Large intestine (tissue), 3 donors: ENCODE data around the gene FMNL3. TPM values are rescaled to one million over a fixed set of nuclear protein-coding genes. Genes with fewer than 3 reads are reported as not detected.
A peak's percentile ranks its signal among the peaks of the same experiment; 100 is the strongest.
"Not testable (repeated sequence)": the region's sequence is repeated elsewhere in the genome, so short reads cannot be mapped to it uniquely, and the experiment has no call there.

Experiments used
- DNase-seq, 2 donors: peaks; one replicate each; pipeline versions ENCODE4 v3.0.0 to v3.0.0-alpha.2; 2013
- H3K27ac ChIP-seq: one replicate; pipeline ENCODE4 v1.5.1; 2013; ENCODE audit warnings: low read length
- H3K27me3 ChIP-seq: 2 replicates; pipeline ENCODE4 v1.6.1; 2013; ENCODE audit warnings: low read length; ENCODE audit not compliant: control insufficient read depth, insufficient read depth
- H3K36me3 ChIP-seq: 2 replicates; pipeline ENCODE4 v1.6.1; 2013; ENCODE audit warnings: low read length; ENCODE audit not compliant: control insufficient read depth, insufficient read depth
- H3K4me1 ChIP-seq: one replicate; pipeline ENCODE4 v1.6.1; 2013; ENCODE audit warnings: low read length; ENCODE audit not compliant: control insufficient read depth, insufficient read depth
- H3K4me3 ChIP-seq: one replicate; pipeline ENCODE4 v1.5.1; 2013; ENCODE audit warnings: low read length
- H3K9me3 ChIP-seq: one replicate; pipeline ENCODE4 v1.6.1; 2013; ENCODE audit warnings: mild to moderate bottlenecking, low read depth, low read length, moderate library complexity; ENCODE audit not compliant: control insufficient read depth
- WGBS: methylation state at CpG from one replicate; pipeline ENCODE4 v1.1.5; 2013; ENCODE audit warnings: low lambda C conversion rate; ENCODE audit not compliant: insufficient coverage; 5-methylcytosine and 5-hydroxymethylcytosine counted together
- polyA plus RNA-seq: library from polyadenylated mRNA; unstranded; fragments of 120-200 nt; gene quantifications from one replicate; pipeline ENCODE4 v1.2.1, GENCODE V29; 2013

Gene FMNL3
- polyA plus RNA-seq, 1 donor: 10.2 TPM

DNA sequence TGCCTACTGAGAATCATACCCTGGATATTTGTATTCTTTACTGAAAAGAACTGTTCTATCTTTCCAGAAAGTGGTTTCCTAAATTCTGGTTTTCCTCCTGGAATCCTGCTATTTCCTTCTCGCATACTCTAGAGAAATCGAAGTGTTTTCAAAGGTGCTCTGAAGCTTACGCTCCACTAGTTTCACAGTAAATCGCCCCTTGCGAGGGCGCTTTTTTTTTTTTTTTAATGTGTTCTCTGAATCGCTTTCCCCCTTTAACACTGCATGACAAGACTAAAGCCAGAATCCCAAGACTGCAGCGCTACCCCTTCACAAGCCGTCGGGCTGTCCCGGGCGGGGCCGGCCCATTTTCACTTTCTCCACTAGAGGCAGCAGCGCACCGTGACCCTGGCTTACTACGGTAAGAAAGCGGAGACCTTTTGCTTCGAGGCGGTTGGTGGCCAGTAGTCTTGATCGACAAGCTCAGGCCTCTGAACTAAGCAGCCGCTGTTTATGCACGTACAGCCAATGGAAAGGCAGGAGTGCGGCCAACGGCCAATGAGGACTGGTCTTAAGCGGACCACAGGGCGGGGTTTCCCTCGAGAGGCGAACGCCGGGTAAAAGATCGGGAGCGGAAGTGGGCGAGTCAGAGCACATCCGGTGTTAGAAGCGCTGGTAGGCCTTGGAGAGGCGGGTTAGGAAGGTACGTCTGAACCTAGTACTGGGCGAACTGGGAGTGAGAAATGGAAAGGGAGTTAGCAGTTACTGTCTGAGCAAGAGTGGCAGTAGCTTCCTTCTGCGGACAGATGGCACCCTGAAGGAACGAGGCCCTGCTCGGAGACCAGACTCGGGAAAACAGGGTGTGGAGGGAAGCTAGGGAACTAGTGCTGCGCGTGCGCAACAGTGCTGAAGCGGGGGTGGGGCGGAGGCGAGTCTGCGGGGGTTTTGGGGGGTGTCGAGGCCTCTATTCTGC lies 34.0 kb upstream of the FMNL3 start, which contains the start of gene TMBIM6:
TMBIM6 (plus strand) TSS at position 628 of the 952 bp plus-strand sequence. CDS start 10,937 bp downstream, outside the sequence.
- DNase-seq: peak; percentile 100
- peak within 1 kb of the TSS; percentile 100 for H3K4me3 ChIP-seq
- no peaks in the 10 kb centered on the region for H3K9me3 ChIP-seq
- 0% methylated on average over 4 of the region's 50 CpGs for WGBS
- H3K36me3 ChIP-seq: peaks cover 2% of the 10 kb centered on the region
- H3K27ac ChIP-seq: peak within 1 kb of the TSS; percentile 100
- peaks cover 4% of the 10 kb centered on the region for H3K4me1 ChIP-seq
- H3K27me3 ChIP-seq: no peaks in the 10 kb centered on the region

DNA sequence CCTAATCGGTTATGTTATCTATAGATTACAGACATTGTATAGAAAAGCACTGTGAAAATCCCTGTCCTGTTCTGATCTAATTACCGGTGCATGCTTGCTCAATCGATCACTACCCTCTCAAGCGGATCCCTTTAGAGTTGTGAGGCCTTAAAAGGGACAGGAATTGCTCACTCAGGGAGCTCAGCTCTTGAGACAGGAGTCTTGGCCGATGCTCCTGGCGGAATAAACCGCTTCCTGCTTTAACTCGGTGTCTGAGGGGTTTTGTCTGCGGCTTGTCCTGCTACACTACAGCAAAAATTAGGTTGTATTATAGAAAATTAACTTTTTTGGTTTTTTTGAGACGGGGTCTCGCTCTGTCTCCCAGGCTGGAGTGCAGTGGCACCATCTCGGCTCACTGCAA lies 33.1 kb upstream of the FMNL3 start:
- H3K27me3 ChIP-seq, H3K4me3 ChIP-seq, H3K36me3 ChIP-seq, H3K9me3 ChIP-seq, DNase-seq, H3K4me1 ChIP-seq, H3K27ac ChIP-seq: not testable (repeated sequence)
- no CpG with 5 or more reads among the region's 12 CpGs for WGBS

- H3K27ac ChIP-seq, DNase-seq, H3K4me3 ChIP-seq, H3K27me3 ChIP-seq, H3K4me1 ChIP-seq, H3K9me3 ChIP-seq, H3K36me3 ChIP-seq: not testable (repeated sequence)
- WGBS: no CpG with 5 or more reads among the region's 5 CpGs
Measured at GRCh38 chr12:49738721-49739120, 31.5 kb upstream of the FMNL3 start.

DNA sequence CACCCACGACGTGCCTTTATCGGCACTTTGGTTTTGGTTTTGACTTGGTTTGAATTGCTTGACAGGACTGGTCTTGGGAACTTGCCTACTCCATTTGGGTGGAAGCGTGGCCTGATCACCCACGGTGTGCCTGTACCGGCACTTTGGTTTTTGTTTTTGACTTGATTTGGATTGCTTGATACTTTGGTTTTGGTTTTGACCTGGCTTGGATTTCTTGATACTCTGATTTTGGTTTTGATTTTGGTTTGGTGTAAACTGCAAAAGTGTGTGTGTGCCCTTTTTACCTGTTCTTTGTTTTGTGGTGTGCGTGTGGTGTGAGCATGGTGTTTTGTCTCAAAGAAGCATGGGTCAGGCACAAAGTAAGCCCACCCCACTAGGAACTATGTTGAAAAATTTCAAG lies 27.7 kb upstream of the FMNL3 start:
- not testable (repeated sequence) for H3K9me3 ChIP-seq, DNase-seq, H3K4me3 ChIP-seq, H3K36me3 ChIP-seq, H3K27ac ChIP-seq, H3K27me3 ChIP-seq, H3K4me1 ChIP-seq
- WGBS: no CpG with 5 or more reads among the region's 7 CpGs

DNA sequence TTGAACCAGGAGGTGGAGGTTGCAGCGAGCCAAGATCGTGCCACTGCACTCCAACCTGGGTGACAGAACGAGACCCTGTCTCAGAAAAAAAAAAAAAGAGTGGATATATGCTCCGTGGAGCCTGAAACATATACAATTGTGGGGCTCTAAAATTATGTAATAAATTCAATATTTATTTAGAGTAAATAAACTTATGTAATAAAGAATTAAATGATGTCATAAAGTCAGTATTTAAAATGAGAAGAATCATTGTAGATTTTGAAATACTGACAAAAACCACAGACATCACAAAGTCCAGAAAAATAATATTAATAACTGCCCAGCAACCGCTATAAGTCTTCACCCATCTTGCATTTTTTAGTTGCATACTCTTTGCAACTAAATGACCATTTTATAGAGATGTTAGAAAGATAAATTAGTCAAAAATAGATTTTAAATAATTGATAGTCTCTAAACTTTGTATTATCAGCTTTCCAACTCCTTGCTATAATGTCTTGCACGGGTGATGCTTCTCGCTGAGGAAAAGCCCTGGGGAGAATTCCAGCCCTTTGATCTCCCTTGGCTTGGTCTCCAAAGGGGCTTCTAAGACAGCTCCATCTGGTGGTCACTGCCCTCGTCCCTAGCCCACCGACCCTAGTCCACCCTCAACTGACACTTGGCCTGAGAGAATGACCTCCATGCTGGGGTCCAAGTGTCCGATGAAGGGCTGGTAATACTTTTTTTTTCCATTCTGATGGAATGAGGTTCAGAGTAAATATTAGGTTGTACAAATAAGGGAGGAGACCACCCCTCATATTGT lies 26.2 kb upstream of the FMNL3 start:
- 100% methylated on average over 1 of the region's 10 CpGs for WGBS
- peaks cover 6% of the 10 kb centered on the region for H3K27me3 ChIP-seq

DNA sequence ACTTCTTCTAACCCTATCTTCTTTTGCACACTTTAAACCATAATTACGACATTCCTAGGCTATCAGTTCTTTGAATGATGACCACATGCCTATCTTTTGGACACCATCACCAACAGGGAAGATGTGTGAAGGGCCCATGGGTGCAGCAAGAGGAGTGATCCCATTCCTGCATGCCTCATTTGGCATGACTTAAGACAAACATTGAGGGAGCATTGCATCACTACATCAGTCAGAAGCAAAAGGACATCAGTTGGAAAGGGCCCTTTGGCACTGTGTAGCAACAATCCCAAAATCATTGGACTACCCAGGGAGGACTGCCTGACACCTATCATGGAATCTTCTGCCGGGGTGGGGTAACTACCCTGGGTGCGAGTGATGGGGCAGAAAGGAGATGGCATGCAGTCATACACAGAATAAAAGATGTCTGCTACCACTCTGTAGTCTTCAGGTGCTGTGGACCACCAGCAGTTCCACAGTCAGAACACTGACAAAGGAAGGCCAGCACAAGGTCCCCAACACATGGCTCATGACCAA lies 23.4 kb upstream of the FMNL3 start:
- DNase-seq: no peak
- Histone ChIP-seq H3K4me1 (no peaks in the 10 kb centered on the region), H3K9me3 (peaks cover 6% of the 10 kb centered on the region), H3K4me3 (no peak overlapping the region), H3K27me3 (peaks cover 6% of the 10 kb centered on the region), H3K27ac (no peak overlapping the region), H3K36me3 (no peaks in the 10 kb centered on the region)
- WGBS: 90% methylated on average over 1 of the region's 3 CpGs

More for the DNA sequence above, 26.2 kb upstream of the FMNL3 start:
- Histone ChIP-seq H3K9me3 (peaks cover 6% of the 10 kb centered on the region), H3K36me3 (no peaks in the 10 kb centered on the region), H3K4me3 (no peak overlapping the region), H3K4me1 (no peaks in the 10 kb centered on the region), H3K27ac (no peak overlapping the region)
- no peak for DNase-seq

DNA sequence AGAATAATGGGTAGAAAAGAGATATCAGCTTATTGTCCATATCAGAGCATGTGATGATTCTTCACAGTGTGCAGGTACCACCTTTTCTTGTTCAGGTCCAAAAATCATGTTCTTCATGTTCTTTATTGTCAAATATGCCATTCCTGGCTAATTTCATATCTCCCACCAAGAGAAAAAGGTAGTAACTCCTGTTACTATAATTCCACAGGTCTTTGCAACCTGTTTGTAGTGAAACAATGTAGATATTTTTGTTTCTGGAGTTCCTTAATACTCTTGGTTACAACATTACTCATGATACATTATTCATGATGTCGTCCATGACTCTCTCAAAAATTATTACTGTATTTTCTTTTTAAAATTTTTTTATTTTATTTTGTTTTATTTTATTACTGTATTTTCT lies 22.8 kb upstream of the FMNL3 start:
- DNase-seq: no peak
- H3K4me3 ChIP-seq: no peak overlapping the region
- H3K9me3 ChIP-seq: peaks cover 3% of the 10 kb centered on the region
- H3K27me3 ChIP-seq: peaks cover 9% of the 10 kb centered on the region
- H3K36me3 ChIP-seq: no peaks in the 10 kb centered on the region
- no peak overlapping the region for H3K27ac ChIP-seq
- WGBS: 83% methylated on average over 1 of the region's 1 CpG
- no peaks in the 10 kb centered on the region for H3K4me1 ChIP-seq

DNA sequence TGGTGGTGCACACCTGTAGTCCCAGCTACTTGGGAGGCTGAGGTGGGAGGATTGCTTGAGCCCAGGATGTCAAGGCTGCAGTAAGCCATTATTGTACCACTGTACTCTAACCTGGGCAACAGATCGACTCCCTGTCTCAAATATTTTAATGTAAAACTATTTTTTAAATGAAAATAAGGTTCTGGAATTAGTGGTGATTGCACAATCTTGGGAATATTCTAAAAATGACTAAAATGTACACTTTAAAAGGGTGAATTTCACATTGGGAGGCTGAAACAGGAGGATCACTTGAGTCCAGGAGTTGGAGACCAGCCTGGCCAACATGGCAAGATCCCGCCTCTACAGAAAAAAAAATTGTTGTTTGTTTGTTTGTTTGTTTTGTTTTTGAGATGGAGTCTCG lies 21.2 kb upstream of the FMNL3 start:
- no peaks in the 10 kb centered on the region for H3K4me1 ChIP-seq
- H3K36me3 ChIP-seq: no peaks in the 10 kb centered on the region
- H3K9me3 ChIP-seq: no peaks in the 10 kb centered on the region
- no peak for DNase-seq
- peaks cover 9% of the 10 kb centered on the region for H3K27me3 ChIP-seq
- H3K4me3 ChIP-seq: no peak overlapping the region
- WGBS: 100% methylated on average over 1 of the region's 3 CpGs
- no peak overlapping the region for H3K27ac ChIP-seq

- not testable (repeated sequence) for H3K27ac ChIP-seq, H3K4me3 ChIP-seq, DNase-seq, H3K36me3 ChIP-seq, H3K27me3 ChIP-seq, H3K4me1 ChIP-seq, H3K9me3 ChIP-seq
- no CpG with 5 or more reads among the region's 3 CpGs for WGBS
Measured at GRCh38 chr12:49721355-49721754, 14.2 kb upstream of the FMNL3 start.

DNA sequence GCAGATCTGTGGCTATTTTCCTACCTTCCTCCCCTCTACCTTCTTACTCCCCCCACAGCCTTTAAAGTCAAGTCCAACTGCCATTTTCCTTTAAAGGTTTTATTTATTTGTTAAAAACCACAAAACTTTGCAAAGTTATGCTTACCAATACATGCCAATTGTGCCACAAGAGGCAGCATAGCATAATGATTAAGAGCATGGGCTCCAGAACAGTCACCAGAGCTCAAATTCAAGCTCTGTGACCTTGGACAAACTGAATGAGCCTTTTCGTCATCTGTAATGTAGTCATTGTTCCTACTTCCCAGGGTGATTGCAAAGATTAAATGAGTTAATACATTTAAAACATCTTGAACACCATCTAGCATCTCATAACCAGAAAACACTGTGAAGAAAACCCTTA lies 13.0 kb upstream of the FMNL3 start:
- no peak for DNase-seq
- Histone ChIP-seq H3K4me1 (no peaks in the 10 kb centered on the region), H3K27ac (no peak overlapping the region), H3K36me3 (no peaks in the 10 kb centered on the region), H3K4me3 (no peak overlapping the region), H3K9me3 (no peaks in the 10 kb centered on the region), H3K27me3 (peaks cover 3% of the 10 kb centered on the region)
- WGBS: no CpG with 5 or more reads among the region's 1 CpG
